Stomach smooth muscle (tissue), 2 donors: ENCODE data around the gene SLC24A4.

Experiments used
- H3K27ac ChIP-seq: one replicate; pipeline ENCODE4 v1.7.0; 2013; ENCODE audit warnings: mild to moderate bottlenecking, low read length, inconsistent platforms
- H3K27me3 ChIP-seq, 2 donors: one replicate each; pipeline ENCODE4 v1.7.0; 2013; ENCODE audit warnings: low read length in 2 of 2; ENCODE audit not compliant: insufficient read depth in 2 of 2, control insufficient read depth in 1 of 2
- H3K36me3 ChIP-seq, 2 donors: one replicate each; pipeline ENCODE4 v1.7.0; 2013; ENCODE audit warnings: low read length in 2 of 2; ENCODE audit not compliant: control insufficient read depth in 2 of 2, insufficient read depth in 2 of 2
- H3K4me1 ChIP-seq: one replicate; pipeline ENCODE4 v1.7.0; 2013; ENCODE audit warnings: low read length; ENCODE audit not compliant: control insufficient read depth, insufficient read depth
- H3K4me3 ChIP-seq, 2 donors: one replicate each; pipeline ENCODE4 v1.7.0; 2013; ENCODE audit warnings: low read length in 2 of 2
- H3K9ac ChIP-seq, 2 donors: one replicate each; pipeline ENCODE4 v1.7.0; 2013; ENCODE audit warnings: low read length in 2 of 2, mild to moderate bottlenecking in 1 of 2
- H3K9me3 ChIP-seq, 2 donors: one replicate each; pipeline ENCODE4 v1.7.0; 2013; ENCODE audit warnings: low read length in 2 of 2; ENCODE audit not compliant: control insufficient read depth in 2 of 2
- donor health status: healthy.
- donor health status: Pancreatic carcinoma.

The SLC24A4 gene

DNA sequence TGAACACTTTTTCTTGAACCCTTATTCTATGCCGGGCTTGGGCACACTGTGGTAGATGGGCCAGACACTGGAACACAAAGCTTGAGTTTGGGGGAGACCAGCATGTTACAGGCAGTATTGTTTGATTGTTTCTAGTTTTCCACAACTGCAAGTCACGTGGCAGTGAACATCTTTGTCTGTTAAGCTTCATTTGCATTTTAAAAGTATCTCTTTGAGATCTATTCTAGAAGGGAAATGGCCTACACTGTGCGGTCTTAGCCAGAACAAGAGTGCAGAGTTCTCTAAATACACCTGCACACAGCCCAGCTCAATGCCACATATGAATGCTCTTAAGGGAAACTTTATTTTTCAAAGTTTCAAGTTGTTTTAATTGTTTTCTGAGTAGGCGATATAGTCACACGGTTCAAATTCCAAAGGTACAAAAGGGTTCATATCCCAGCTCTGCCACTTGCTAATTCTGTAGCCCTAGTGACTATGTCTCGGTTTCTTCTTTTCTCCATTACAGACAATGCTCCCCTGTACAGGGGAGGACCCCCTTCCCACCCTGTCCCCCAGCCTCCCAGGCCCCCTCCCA is 215.5 kb downstream of the SLC24A4 start:
- no peaks in the 10 kb centered on the region for H3K27me3 ChIP-seq
- peak overlapping the region; percentile 84 for H3K27ac ChIP-seq
- H3K9ac ChIP-seq, result no peak overlapping the region
- no peaks in the 10 kb centered on the region for H3K9me3 ChIP-seq
- H3K36me3 ChIP-seq, result no peaks in the 10 kb centered on the region
- peaks cover 30% of the 10 kb centered on the region for H3K4me1 ChIP-seq
- no peak overlapping the region for H3K4me3 ChIP-seq

DNA sequence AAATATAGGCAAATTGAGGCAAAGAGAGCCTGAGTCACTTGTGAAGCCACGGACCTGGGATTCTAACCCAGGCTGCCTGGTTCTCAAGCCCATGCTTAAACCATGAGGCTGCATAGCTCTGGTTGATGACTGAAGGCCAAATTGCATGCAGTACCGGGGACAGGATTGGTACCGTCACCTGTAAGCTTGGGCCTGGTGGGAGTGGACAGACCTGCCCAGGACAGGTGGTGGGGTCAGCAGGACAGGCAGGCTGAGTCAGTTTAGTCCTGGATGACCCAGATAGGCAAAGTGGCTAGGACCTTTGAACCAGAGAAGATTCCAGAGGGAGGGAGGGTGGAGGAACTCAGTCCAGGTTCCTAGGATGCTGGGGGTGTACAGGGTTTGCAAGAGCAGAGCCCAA is 216.5 kb downstream of the SLC24A4 start:
- Histone ChIP-seq H3K27ac (peak overlapping the region; percentile 84), H3K9me3 (no peaks in the 10 kb centered on the region), H3K4me1 (peaks cover 30% of the 10 kb centered on the region), H3K27me3 (no peaks in the 10 kb centered on the region), H3K4me3 (peak overlapping the region; percentile 9 to 47), H3K9ac (no peak overlapping the region), H3K36me3 (no peaks in the 10 kb centered on the region)

DNA sequence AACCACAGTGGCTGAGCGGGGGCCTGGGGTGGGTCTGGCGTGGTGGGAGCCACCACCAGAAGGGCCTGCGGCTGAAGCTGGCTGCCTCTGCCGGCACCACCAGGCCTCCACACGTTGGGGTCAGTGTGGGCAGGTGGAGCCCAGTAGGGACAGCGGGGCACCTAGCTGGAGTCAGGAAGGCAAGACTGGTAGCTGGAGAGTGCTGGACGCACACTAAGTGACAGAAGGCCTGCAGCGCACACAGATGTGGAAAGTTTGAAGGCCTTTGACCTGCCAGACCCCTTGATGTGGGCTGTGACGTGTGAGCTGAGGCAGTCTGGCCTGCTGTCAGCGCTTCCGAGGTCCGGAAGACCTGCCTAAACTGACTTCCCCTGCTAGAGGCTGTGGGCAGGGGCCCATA is 216.9 kb downstream of the SLC24A4 start:
- Histone ChIP-seq H3K27ac (peak overlapping the region; percentile 84), H3K36me3 (no peaks in the 10 kb centered on the region), H3K4me3 (peak overlapping the region; percentile 9 to 47), H3K9ac (peak overlapping the region; percentile 16 to 21), H3K4me1 (peaks cover 30% of the 10 kb centered on the region), H3K27me3 (no peaks in the 10 kb centered on the region), H3K9me3 (no peaks in the 10 kb centered on the region)

DNA sequence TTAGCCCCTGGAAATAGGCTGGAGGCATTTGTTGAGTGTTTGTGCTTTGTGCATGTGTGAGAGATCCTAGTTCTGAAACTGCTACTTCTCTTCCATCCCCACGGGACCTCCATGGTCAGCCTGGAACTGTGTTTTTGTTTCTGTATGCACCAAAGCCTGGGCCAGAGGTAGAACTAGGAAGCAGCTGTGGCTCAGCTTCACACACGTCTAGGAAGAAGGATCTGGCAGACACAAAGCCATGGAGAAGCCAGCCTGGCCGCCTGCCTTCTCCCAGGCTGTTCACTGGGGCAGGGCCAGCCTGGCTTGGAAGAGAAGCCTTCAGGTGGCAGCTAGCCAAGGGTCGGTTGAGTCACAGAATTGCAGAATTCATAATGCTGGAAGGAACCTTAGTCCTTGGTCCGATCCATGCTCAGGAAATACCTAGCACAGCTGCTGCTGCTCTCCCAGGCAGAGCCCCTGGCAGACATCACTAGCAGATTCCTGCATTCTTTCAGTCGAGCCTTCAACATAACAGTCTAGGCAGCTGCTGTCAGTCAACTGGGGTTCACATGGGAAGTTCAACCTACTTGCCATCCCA is 217.6 kb downstream of the SLC24A4 start:
- peaks cover 27% of the 10 kb centered on the region for H3K4me1 ChIP-seq
- H3K4me3 ChIP-seq, result peak overlapping the region in 1 of 2 donors; percentile 15
- H3K9ac ChIP-seq, result peak overlapping the region in 1 of 2 donors; percentile 16
- peak overlapping the region; percentile 84 for H3K27ac ChIP-seq
- no peaks in the 10 kb centered on the region for H3K9me3 ChIP-seq
- H3K27me3 ChIP-seq, result no peaks in the 10 kb centered on the region
- H3K36me3 ChIP-seq, result no peaks in the 10 kb centered on the region

DNA sequence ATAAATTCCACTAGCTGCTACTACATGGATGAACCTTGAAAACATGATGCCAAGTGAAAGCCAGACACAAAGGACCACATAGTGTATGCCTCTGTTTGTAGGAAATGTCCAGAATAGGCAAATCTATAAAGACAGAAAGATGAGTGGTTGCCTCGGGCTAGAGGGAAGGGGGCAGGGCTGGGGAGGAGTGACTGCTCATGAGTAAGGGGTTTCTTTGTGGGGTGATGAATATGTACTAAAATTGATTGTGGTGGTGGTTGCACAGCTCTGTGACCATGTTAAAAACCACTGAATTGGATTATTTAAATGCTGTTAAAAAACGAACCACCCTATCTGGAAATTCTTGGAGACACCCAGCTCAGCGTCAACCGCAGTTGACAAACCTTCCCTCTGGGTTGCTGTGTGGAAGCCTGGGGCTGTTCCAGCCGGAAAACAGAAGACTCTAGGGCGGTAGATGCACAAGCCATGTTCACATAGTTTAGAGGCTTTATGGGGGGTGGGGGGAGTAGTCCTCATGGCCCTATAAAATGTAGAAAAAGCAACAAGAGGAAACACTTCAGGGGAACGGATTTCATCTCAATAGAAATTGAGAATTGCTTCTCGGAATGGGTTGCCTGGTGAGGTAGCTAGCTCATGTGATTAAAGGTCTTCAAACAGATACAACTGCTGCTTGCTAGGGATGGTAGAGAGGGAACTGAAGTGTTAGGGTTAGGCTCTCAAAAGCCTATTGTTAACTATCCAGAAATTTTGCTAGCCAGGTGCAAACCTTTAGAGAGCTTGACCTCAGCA is 220.0 kb downstream of the SLC24A4 start:
- H3K27me3 ChIP-seq, result no peaks in the 10 kb centered on the region
- H3K9me3 ChIP-seq, result no peaks in the 10 kb centered on the region
- H3K4me1 ChIP-seq, result peaks cover 24% of the 10 kb centered on the region
- H3K9ac ChIP-seq, result no peak overlapping the region
- H3K36me3 ChIP-seq, result no peaks in the 10 kb centered on the region
- no peak overlapping the region for H3K27ac ChIP-seq
- H3K4me3 ChIP-seq, result no peak overlapping the region

DNA sequence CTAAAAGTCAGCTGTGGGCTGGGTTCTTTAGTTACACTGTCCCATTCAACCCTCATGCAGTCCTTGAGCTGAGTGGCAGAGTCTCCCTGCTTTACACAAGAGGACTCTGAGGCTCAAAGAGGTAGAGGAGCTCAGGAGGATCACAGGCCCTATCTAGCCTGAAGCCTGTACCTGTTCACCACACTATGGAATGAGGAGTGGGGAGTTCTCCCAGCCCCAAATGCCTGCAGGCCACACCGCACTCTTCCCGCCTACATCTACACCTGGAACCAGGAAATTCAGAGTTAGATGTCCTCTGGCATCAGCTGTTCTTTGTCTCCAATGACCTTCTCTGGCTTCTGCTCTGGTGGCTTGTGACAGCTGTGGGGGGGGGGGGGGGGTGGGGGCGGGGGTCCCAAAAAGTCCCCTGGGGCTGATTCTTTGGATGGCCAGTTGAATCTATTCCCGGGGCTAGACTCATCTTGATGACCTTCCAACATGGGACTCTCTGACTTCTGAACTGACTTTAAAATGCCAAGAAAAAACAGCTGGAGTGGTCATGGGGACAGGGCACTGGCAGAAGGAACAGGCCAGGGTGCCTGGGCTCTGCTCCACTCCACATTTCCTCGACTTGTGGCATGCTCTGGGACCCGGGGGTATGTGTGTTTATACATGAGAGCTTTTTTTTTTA is 221.2 kb downstream of the SLC24A4 start:
- Histone ChIP-seq H3K27me3 (no peaks in the 10 kb centered on the region), H3K27ac (no peak overlapping the region), H3K9ac (no peak overlapping the region), H3K4me3 (no peak overlapping the region), H3K36me3 (no peaks in the 10 kb centered on the region), H3K9me3 (no peaks in the 10 kb centered on the region), H3K4me1 (peaks cover 27% of the 10 kb centered on the region)

DNA sequence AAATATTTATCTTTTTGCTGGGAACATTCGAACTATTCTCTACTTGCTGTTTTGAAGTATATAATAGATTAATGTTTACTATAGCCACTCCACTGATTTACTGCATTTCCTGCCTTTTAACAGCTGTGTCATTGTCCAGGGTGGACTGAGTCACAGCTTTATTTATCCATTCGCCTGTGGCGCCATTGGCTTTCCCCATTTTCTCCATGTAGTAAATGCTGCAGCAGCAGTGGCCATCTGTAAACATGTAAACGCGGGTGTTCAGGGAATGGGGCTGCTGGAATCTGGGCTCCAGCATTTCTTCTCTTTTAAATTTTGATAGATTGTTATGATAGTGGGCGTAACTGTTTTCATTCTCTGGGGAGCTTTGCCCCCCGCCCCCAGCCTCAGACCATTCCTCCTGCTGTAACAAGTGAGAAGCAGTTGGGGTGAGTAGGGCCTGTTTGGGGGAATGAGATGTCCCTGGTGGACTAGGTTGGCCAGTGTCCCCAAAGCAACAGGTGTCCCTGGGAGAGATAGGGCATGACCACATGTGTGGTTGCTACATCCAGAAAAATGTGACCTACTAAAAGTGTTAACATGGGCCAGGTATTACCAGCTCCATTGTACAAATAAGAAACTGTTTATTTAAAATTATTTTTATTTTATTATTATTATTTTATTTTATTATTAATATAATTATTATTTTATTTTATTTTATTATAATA is 223.5 kb downstream of the SLC24A4 start:
- peaks cover 17% of the 10 kb centered on the region for H3K4me1 ChIP-seq
- no peaks in the 10 kb centered on the region for H3K27me3 ChIP-seq
- H3K27ac ChIP-seq, result no peak overlapping the region
- H3K9ac ChIP-seq, result no peak overlapping the region
- H3K36me3 ChIP-seq, result no peaks in the 10 kb centered on the region
- no peaks in the 10 kb centered on the region for H3K9me3 ChIP-seq
- no peak overlapping the region for H3K4me3 ChIP-seq

DNA sequence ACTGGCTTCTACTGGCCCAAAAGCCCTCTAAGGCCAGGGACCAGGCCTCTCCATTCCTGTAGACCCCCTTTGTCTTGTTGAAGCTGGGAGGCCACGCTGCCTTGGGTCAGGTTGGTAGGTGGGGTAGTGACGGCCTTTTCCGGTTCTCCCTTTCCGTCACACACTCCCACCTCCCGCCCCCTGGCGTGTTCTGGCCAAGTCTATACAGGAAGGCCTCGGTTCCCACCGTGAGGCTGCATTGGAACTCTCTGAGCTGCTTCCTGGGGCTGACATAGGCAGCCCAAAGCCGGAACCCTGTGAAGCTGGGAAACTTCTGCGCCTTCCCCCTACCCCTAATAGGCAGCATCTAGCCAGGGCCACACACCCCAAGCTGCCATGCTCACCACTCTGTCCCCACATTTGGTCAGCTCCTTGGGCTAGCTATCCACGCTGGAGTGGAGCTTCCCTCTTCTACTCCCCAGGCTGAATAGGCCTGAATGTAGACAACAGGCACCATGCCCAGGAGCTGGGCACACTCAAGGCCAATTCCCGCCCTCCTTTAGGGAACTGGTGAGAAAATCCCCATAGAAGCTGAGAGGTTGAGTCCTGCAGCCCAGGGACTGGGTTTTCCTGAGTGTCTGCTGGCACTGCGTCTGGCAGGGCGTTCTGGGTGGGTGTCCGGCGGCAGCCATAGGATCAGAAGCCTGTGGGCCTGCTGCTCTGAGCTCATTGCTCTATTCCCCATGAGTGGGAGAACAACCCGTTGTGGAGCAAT is 226.3 kb downstream of the SLC24A4 start:
- H3K36me3 ChIP-seq, result no peaks in the 10 kb centered on the region
- H3K27me3 ChIP-seq, result no peaks in the 10 kb centered on the region
- peak overlapping the region in 1 of 2 donors; percentile 29 for H3K4me3 ChIP-seq
- H3K27ac ChIP-seq, result peak overlapping the region; percentile 81
- H3K9ac ChIP-seq, result no peak overlapping the region
- H3K4me1 ChIP-seq, result peaks cover 41% of the 10 kb centered on the region
- no peaks in the 10 kb centered on the region for H3K9me3 ChIP-seq

DNA sequence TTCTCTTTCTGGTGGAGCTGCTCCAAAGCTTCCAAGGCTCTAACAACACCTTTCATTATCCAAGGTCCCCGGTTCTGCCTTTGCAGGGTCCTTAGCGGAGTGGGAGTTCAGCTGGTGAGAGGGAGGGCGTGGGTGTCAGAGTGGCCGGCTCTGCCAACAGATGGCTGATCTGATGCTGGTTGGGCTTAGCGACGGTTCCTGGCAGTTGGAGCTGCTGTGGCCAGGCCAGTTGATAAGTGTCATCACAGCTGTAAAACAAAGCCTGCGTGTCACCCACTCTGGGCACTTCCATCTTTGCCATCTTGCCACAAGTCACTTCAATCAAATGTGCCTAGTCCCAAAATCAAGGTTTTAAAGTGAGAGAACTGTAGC is 226.9 kb downstream of the SLC24A4 start:
- no peaks in the 10 kb centered on the region for H3K9me3 ChIP-seq
- peaks cover 41% of the 10 kb centered on the region for H3K4me1 ChIP-seq
- H3K4me3 ChIP-seq, result peak overlapping the region in 1 of 2 donors; percentile 29
- no peak overlapping the region for H3K9ac ChIP-seq
- no peaks in the 10 kb centered on the region for H3K36me3 ChIP-seq
- peak overlapping the region; percentile 81 for H3K27ac ChIP-seq
- no peaks in the 10 kb centered on the region for H3K27me3 ChIP-seq
